Liver (tissue), 9 donors: Measurements from ENCODE around the gene CLIC6. TPM values are rescaled to one million over a fixed set of nuclear protein-coding genes. Genes with fewer than 3 reads are reported as not detected.

ENCODE experiments used
- DNase-seq: peaks from one replicate; pipeline ENCODE4 v3.0.0-alpha.2; 2017; ENCODE audit warnings: low spot score
- H3K27ac ChIP-seq, 2 donors: one replicate each; pipeline ENCODE4 v1.7.0; 2013; ENCODE audit warnings: inconsistent platforms in 2 of 2, low read length in 2 of 2, control low read depth in 1 of 2, low read depth in 1 of 2, mild to moderate bottlenecking in 1 of 2
- H3K27me3 ChIP-seq, 4 donors: one replicate each; pipeline versions ENCODE4 v1.6.1 to v1.7.0; 2013; ENCODE audit warnings: low read length in 3 of 4, inconsistent platforms in 1 of 4, mild to moderate bottlenecking in 1 of 4, moderate library complexity in 1 of 4; ENCODE audit not compliant: control insufficient read depth in 4 of 4, insufficient read depth in 4 of 4
- H3K36me3 ChIP-seq, 4 donors: one replicate each; pipeline versions ENCODE4 v1.6.1 to v1.7.0; 2013; ENCODE audit warnings: low read length in 3 of 4, mild to moderate bottlenecking in 3 of 4, low read depth in 1 of 4, moderate library complexity in 1 of 4; ENCODE audit not compliant: control insufficient read depth in 4 of 4, insufficient read depth in 3 of 4
- H3K4me1 ChIP-seq, 4 donors: one replicate each; pipeline versions ENCODE4 v1.6.1 to v1.7.0; 2013; ENCODE audit warnings: low read length in 3 of 4, mild to moderate bottlenecking in 3 of 4, moderate library complexity in 1 of 4; ENCODE audit not compliant: control insufficient read depth in 4 of 4, insufficient read depth in 4 of 4
- H3K4me3 ChIP-seq, 3 donors: one replicate each; pipeline versions ENCODE4 v1.6.1 to v1.7.0; 2013; ENCODE audit warnings: low read length in 3 of 3, control low read depth in 1 of 3, low read depth in 1 of 3, mild to moderate bottlenecking in 1 of 3
- H3K9ac ChIP-seq, 2 donors: one replicate each; pipeline ENCODE4 v1.7.0; 2013; ENCODE audit warnings: low read length in 2 of 2, mild to moderate bottlenecking in 2 of 2, moderate library complexity in 2 of 2, control low read depth in 1 of 2, low read depth in 1 of 2
- H3K9me3 ChIP-seq, 4 donors: one replicate each; pipeline versions ENCODE4 v1.6.1 to v1.7.0; 2013; ENCODE audit warnings: low read length in 3 of 4; ENCODE audit not compliant: control insufficient read depth in 4 of 4
- ATF3 ChIP-seq: IDR thresholded peaks from 2 replicates; pipeline ENCODE4 v1.6.1; 2016; ENCODE audit warnings: antibody characterized with exemption
- CTCF ChIP-seq: fragments of 150-350 bp; IDR thresholded peaks from 2 replicates; pipeline ENCODE4 v1.5.1; 2017; ENCODE audit warnings: improper control_type of control experiment, low read depth, low read length; ENCODE audit not compliant: missing input control
- EGR1 ChIP-seq, 2 donors: IDR thresholded peaks; 2 replicates each; pipeline ENCODE4 v1.6.1; 2016 to 2018; ENCODE audit warnings: antibody characterized with exemption in 2 of 2, low read depth in 2 of 2
- FOXA1 ChIP-seq: IDR thresholded peaks from 2 replicates; pipeline ENCODE4 v1.6.1; 2016; ENCODE audit warnings: antibody characterized with exemption
- FOXA2 ChIP-seq: IDR thresholded peaks from 2 replicates; pipeline ENCODE4 v1.6.1; 2016; ENCODE audit warnings: antibody characterized with exemption
- GABPA ChIP-seq, 2 donors: IDR thresholded peaks in 1 of 2; conservative IDR thresholded peaks in 1 of 2; 2 replicates each; pipeline ENCODE4 v1.6.1; 2016; ENCODE audit warnings: antibody characterized with exemption in 2 of 2, mild to moderate bottlenecking in 1 of 2, moderate library complexity in 1 of 2
- HNF4A ChIP-seq, 2 donors: conservative IDR thresholded peaks; 2 replicates each; pipeline ENCODE4 v1.6.1; 2016; ENCODE audit warnings: antibody characterized with exemption in 2 of 2, mild to moderate bottlenecking in 2 of 2
- HNF4G ChIP-seq: IDR thresholded peaks from 2 replicates; pipeline ENCODE4 v1.6.1; 2016; ENCODE audit warnings: antibody characterized with exemption
- JUND ChIP-seq, 2 donors: IDR thresholded peaks; 2 replicates each; pipeline ENCODE4 v1.6.1; 2016; ENCODE audit warnings: antibody characterized with exemption in 2 of 2
- MAX ChIP-seq: IDR thresholded peaks from 2 replicates; pipeline ENCODE4 v1.6.1; 2016; ENCODE audit warnings: antibody characterized with exemption
- NR2F2 ChIP-seq: IDR thresholded peaks from 2 replicates; pipeline ENCODE4 v1.6.1; 2016; ENCODE audit warnings: antibody characterized with exemption
- RAD21 ChIP-seq, 2 donors: IDR thresholded peaks; 2 replicates each; pipeline ENCODE4 v1.6.1; 2016; ENCODE audit warnings: antibody characterized with exemption in 2 of 2, mild to moderate bottlenecking in 2 of 2
- REST ChIP-seq: IDR thresholded peaks from 2 replicates; pipeline ENCODE4 v1.6.1; 2016; ENCODE audit warnings: antibody characterized with exemption, mild to moderate bottlenecking
- RXRA ChIP-seq, 2 donors: IDR thresholded peaks; 2 replicates each; pipeline ENCODE4 v1.6.1; 2017 to 2018; ENCODE audit warnings: antibody characterized with exemption in 2 of 2, mild to moderate bottlenecking in 1 of 2
- SP1 ChIP-seq: IDR thresholded peaks from 2 replicates; pipeline ENCODE4 v1.6.1; 2018; ENCODE audit warnings: antibody characterized with exemption, mild to moderate bottlenecking
- TAF1 ChIP-seq: conservative IDR thresholded peaks from 2 replicates; pipeline ENCODE4 v1.6.1; 2016; ENCODE audit warnings: antibody characterized with exemption, mild to moderate bottlenecking
- YY1 ChIP-seq: IDR thresholded peaks from 2 replicates; pipeline ENCODE4 v1.6.1; 2016; ENCODE audit warnings: antibody characterized with exemption, mild to moderate bottlenecking
- ZBTB33 ChIP-seq: IDR thresholded peaks from 2 replicates; pipeline ENCODE4 v1.6.1; 2016; ENCODE audit warnings: antibody characterized with exemption
- WGBS: extraction: QIAGEN DNeasy Blood & Tissue Kit; methylation state at CpG from one replicate; pipeline ENCODE4 v1.1.7; 2013; 5-methylcytosine and 5-hydroxymethylcytosine counted together
- polyA plus RNA-seq, 2 donors: library from polyadenylated mRNA; stranded (reverse) in 1 of 2; unstranded in 1 of 2; fragments of 200-250 nt in 1 of 2; fragments of >200 nt in 1 of 2; fragmentation: Nextera tagmentation in 1 of 2; extraction: Ambion mirVana in 1 of 2; gene quantifications; one replicate each; pipeline versions ENCODE4 v1.2.1 to v1.2.3, GENCODE V29; 2013 to 2015
- total RNA-seq, 2 donors: library from RNA; depleted of rRNA; stranded (reverse); fragments of >200 nt; gene quantifications; one replicate each; pipeline ENCODE4 v1.2.3, GENCODE V29; 2014
- donor health status: healthy.
- donor health status: healthy.
- donor health status: healthy.
- donor health status: healthy.
- donor health status: healthy.

CLIC6 gene
- total and polyA plus RNA-seq, 4 donors, result 0.05 to 0.59 (median 0.23) TPM

- Histone ChIP-seq H3K9me3 (no peaks in the 10 kb centered on the region), H3K27ac (no peak overlapping the region), H3K9ac (no peak overlapping the region), H3K27me3 (peaks cover 0 to 3% (median 0%) of the 10 kb centered on the region in 4 donors), H3K36me3 (no peaks in the 10 kb centered on the region), H3K4me3 (no peak overlapping the region), H3K4me1 (peaks cover 0 to 2% (median under 1%) of the 10 kb centered on the region in 4 donors)
- WGBS, result 71% methylated on average over 10 of the region's 10 CpGs
- no peak for TF ChIP-seq GABPA (IDR thresholded peaks at IDR 0.05 in 1 of 2, conservative IDR thresholded peaks at IDR 0.05 in 1 of 2)
- TF ChIP-seq ATF3, result no peak
- no peak for TF ChIP-seq ZBTB33
- no peak for TF ChIP-seq CTCF
- TF ChIP-seq JUND (IDR thresholded peaks at IDR 0.05), result no peak
- TF ChIP-seq NR2F2, result no peak
- no peak for TF ChIP-seq FOXA1
- TF ChIP-seq TAF1, result no peak
- no peak for TF ChIP-seq EGR1 (IDR thresholded peaks at IDR 0.05; ENCODE audit: low read depth in 2 of 2)
- no peak for TF ChIP-seq HNF4G
- TF ChIP-seq HNF4A (conservative IDR thresholded peaks at IDR 0.05), result no peak
- TF ChIP-seq MAX, result no peak
- no peak for TF ChIP-seq RXRA (IDR thresholded peaks at IDR 0.05)
- TF ChIP-seq FOXA2, result no peak
- no peak for TF ChIP-seq SP1
- no peak for TF ChIP-seq REST
- no peak for TF ChIP-seq RAD21 (IDR thresholded peaks at IDR 0.05)
- no peak for TF ChIP-seq YY1
- no peak for DNase-seq
Observed at GRCh38 chr21:34700605-34701004, 31.8 kb downstream of the CLIC6 start.
